Endodermal cell (in vitro differentiated cells): ENCODE measurements around the gene VPS54. TPM values are rescaled to one million over a fixed set of nuclear protein-coding genes. Genes with fewer than 3 reads are reported as not detected.

Source experiments
- DNase-seq: peaks from one replicate; pipeline ENCODE4 v3.0.0-alpha.2; 2017
- H3K27ac ChIP-seq: 2 replicates; pipeline ENCODE4 v1.5.1; 2013; ENCODE audit warnings: mild to moderate bottlenecking, low read depth, low read length, moderate library complexity
- H3K27me3 ChIP-seq: 2 replicates; pipeline ENCODE4 v1.6.1; 2013; ENCODE audit warnings: mild to moderate bottlenecking, low read length, moderate library complexity; ENCODE audit not compliant: insufficient read depth, control insufficient read depth, poor library complexity, severe bottlenecking
- H3K36me3 ChIP-seq: 2 replicates; pipeline ENCODE4 v1.7.0; 2013; ENCODE audit warnings: mild to moderate bottlenecking, low read length, moderate library complexity; ENCODE audit not compliant: control insufficient read depth, insufficient read depth
- H3K4me1 ChIP-seq: one replicate; pipeline ENCODE4 v1.7.0; 2013; ENCODE audit warnings: low read length; ENCODE audit not compliant: control insufficient read depth, insufficient read depth
- H3K4me3 ChIP-seq: 2 replicates; pipeline ENCODE4 v1.5.1; 2013; ENCODE audit warnings: mild to moderate bottlenecking, low read length, moderate library complexity
- H3K9ac ChIP-seq: 2 replicates; pipeline ENCODE4 v1.6.1; 2013; ENCODE audit warnings: mild to moderate bottlenecking, low read length, moderate library complexity; ENCODE audit not compliant: poor library complexity, severe bottlenecking; ENCODE audit errors: extremely low read depth
- H3K9me3 ChIP-seq: 2 replicates; pipeline ENCODE4 v1.6.1; 2013; ENCODE audit warnings: mild to moderate bottlenecking, low read length, moderate library complexity; ENCODE audit not compliant: control insufficient read depth
- H3K27ac Mint-ChIP-seq: 2 replicates; pipeline ENCODE4 v1.8.0; 2020; ENCODE audit warnings: mixed read lengths
- H3K27me3 Mint-ChIP-seq: 2 replicates; pipeline ENCODE4 v1.8.0; 2021; ENCODE audit warnings: mild to moderate bottlenecking, mixed read lengths; ENCODE audit not compliant: insufficient read depth
- H3K36me3 Mint-ChIP-seq: 2 replicates; pipeline ENCODE4 v1.8.0; 2020; ENCODE audit warnings: low read depth, mixed read lengths
- H3K4me1 Mint-ChIP-seq: 2 replicates; pipeline ENCODE4 v1.8.0; 2020; ENCODE audit warnings: mixed read lengths
- H3K4me3 Mint-ChIP-seq: 2 replicates; pipeline ENCODE4 v1.8.0; 2020; ENCODE audit warnings: mild to moderate bottlenecking, moderate library complexity, mixed read lengths
- H3K9me3 Mint-ChIP-seq: 2 replicates; pipeline ENCODE4 v1.8.0; 2020; ENCODE audit warnings: mild to moderate bottlenecking, mixed read lengths
- CTCF ChIP-seq: fragments of 200-600 bp; sonication (generic); conservative IDR thresholded peaks from 2 replicates; pipeline ENCODE4 v1.5.0; 2021; ENCODE audit warnings: antibody characterized with exemption, mild to moderate bottlenecking
- WGBS, 2 experiments: methylation state at CpG; one replicate each; pipeline versions ENCODE4 v1.1.5 to v1.1.7; 2013; ENCODE audit warnings: missing lambda C conversion rate in 2 of 2, mixed read lengths in 1 of 2; ENCODE audit not compliant: insufficient coverage in 1 of 2, insufficient read length in 1 of 2; 5-methylcytosine and 5-hydroxymethylcytosine counted together
- total RNA-seq, 2 donors: library from RNA; stranded (reverse); fragmentation: NEBNext Ultra II Directional in 1 of 2; extraction: Animal tissue kit (Norgen Biotek cat#: 25700) in 1 of 2; gene quantifications; 2 replicates in 1 of 2; 3 replicates in 1 of 2; pipeline ENCODE4 v1.2.1, GENCODE V29; 2021

VPS54 gene
- total RNA-seq, 2 donors from 2014 or later = 18.4 to 25.7 TPM

GRCh38 chr2:63851691-63852311 lies 167.4 kb downstream of the VPS54 start:
- Mint-ChIP-seq H3K4me1 (peaks cover 57% of the 10 kb centered on the region), H3K4me3 (no peak overlapping the region)

GRCh38 chr2:63850649-63851048 lies 168.6 kb downstream of the VPS54 start:
- Mint-ChIP-seq H3K9me3 (no peaks in the 10 kb centered on the region), H3K4me1 (peaks cover 67% of the 10 kb centered on the region), H3K27ac (no peak overlapping the region), H3K4me3 (no peak overlapping the region), H3K36me3 (peaks cover 3% of the 10 kb centered on the region), H3K27me3 (no peaks in the 10 kb centered on the region)
- Histone ChIP-seq H3K9me3 (no peaks in the 10 kb centered on the region), H3K27me3 (no peaks in the 10 kb centered on the region), H3K9ac (no peak overlapping the region), H3K4me3 (no peak overlapping the region), H3K36me3 (no peaks in the 10 kb centered on the region), H3K27ac (no peak overlapping the region), H3K4me1 (no peaks in the 10 kb centered on the region)
- DNase-seq = no peak
- no peak for TF ChIP-seq CTCF

More at GRCh38 chr2:63851691-63852311, 167.4 kb downstream of the VPS54 start:
- Histone ChIP-seq H3K27me3 (no peaks in the 10 kb centered on the region), H3K4me1 (no peaks in the 10 kb centered on the region), H3K9ac (no peak overlapping the region), H3K9me3 (no peaks in the 10 kb centered on the region), H3K27ac (no peak overlapping the region), H3K4me3 (no peak overlapping the region), H3K36me3 (peaks cover 6% of the 10 kb centered on the region)
- H3K27ac Mint-ChIP-seq = no peak overlapping the region
- no peak for TF ChIP-seq CTCF
- H3K36me3 Mint-ChIP-seq = peaks cover 14% of the 10 kb centered on the region
- DNase-seq = no peak
- H3K9me3 Mint-ChIP-seq = no peaks in the 10 kb centered on the region
- WGBS, 2 experiments = 60% methylated on average over 1 of the region's 1 CpG; no CpG with 5 or more reads in 1 of the 2 experiments
- no peaks in the 10 kb centered on the region for H3K27me3 Mint-ChIP-seq

- Histone ChIP-seq H3K9me3 (no peaks in the 10 kb centered on the region), H3K27ac (no peak overlapping the region), H3K36me3 (no peaks in the 10 kb centered on the region), H3K9ac (no peak overlapping the region), H3K4me3 (no peak overlapping the region), H3K4me1 (no peaks in the 10 kb centered on the region), H3K27me3 (no peaks in the 10 kb centered on the region)
- Mint-ChIP-seq H3K27me3 (no peaks in the 10 kb centered on the region), H3K4me1 (peaks cover 71% of the 10 kb centered on the region), H3K9me3 (no peaks in the 10 kb centered on the region), H3K36me3 (no peaks in the 10 kb centered on the region), H3K27ac (no peak overlapping the region), H3K4me3 (no peak overlapping the region)
- no peak for TF ChIP-seq CTCF
- WGBS, 2 experiments = 25% methylated on average over 1 of the region's 1 CpG; no CpG with 5 or more reads in 1 of the 2 experiments
- no peak for DNase-seq
These were observed 169.0 kb downstream of the VPS54 start for GRCh38 chr2:63850204-63850571.
